ENCODE data around the gene GALNT8.
"Not testable (repeated sequence)": the region's sequence is repeated elsewhere in the genome, so short reads cannot be mapped to it uniquely, and the experiment has no call there.

Gene GALNT8

GRCh38 chr12:4717806-4718205 lies 2.4 kb upstream of the GALNT8 start:
- in situ Hi-C loops (cut with HindIII; ENCODE audit: low sequenced_read_pairs), result no loop called here
- no peak overlapping the region for H3K4me3 ChIP-seq (ENCODE audit: low read depth, low read length)
- DNase-seq (ENCODE audit: low read depth, low spot score), result no peak
- TF ChIP-seq, protein P1, sequence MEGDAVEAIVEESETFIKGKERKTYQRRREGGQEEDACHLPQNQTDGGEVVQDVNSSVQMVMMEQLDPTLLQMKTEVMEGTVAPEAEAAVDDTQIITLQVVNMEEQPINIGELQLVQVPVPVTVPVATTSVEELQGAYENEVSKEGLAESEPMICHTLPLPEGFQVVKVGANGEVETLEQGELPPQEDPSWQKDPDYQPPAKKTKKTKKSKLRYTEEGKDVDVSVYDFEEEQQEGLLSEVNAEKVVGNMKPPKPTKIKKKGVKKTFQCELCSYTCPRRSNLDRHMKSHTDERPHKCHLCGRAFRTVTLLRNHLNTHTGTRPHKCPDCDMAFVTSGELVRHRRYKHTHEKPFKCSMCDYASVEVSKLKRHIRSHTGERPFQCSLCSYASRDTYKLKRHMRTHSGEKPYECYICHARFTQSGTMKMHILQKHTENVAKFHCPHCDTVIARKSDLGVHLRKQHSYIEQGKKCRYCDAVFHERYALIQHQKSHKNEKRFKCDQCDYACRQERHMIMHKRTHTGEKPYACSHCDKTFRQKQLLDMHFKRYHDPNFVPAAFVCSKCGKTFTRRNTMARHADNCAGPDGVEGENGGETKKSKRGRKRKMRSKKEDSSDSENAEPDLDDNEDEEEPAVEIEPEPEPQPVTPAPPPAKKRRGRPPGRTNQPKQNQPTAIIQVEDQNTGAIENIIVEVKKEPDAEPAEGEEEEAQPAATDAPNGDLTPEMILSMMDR (IDR thresholded peaks at IDR 0.05; ENCODE audit: low read depth, low read length), result no peak

DNA sequence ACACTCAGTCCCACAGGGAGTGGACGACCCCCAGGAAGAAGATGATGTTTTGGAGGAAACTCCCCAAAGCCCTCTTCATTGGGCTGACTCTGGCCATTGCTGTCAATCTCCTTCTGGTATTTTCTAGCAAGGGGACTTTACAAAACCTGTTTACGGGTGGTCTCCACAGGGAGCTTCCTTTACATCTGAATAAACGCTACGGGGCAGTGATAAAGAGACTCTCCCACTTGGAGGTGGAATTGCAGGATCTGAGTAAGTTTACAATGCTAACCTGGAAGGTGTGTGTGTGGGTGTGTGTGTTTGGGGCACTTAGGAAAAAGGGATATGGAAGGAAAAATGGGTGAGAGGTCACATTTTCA lies 416 bp downstream of the GALNT8 start:
- DNase-seq (ENCODE audit: low read depth, low spot score), result no peak
- in situ Hi-C loops (cut with HindIII; ENCODE audit: low sequenced_read_pairs), result no loop called here
- H3K4me3 ChIP-seq (ENCODE audit: low read depth, low read length), result no peak overlapping the region
- TF ChIP-seq, protein P1 (IDR thresholded peaks at IDR 0.05; ENCODE audit: low read depth, low read length), result no peak

DNA sequence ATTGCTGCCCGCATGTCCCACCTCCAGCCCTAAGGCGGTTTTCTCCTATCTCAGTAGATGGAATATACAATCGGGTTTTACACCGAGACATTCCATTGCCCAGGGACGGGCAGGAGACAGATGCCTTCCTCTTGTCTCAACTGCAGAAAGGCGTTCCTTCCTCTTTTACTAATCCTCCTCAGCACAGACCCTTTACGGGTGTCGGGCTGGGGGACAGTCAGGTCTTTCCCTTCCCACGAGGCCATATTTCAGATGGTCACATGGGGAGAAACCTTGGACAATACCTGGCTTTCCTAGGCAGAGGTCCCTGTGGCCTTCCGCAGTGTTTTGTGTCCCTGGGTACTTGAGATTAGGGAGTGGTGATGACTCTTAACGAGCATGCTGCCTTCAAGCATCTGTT lies 1.4 kb downstream of the GALNT8 start:
- in situ Hi-C loops (cut with HindIII; ENCODE audit: low sequenced_read_pairs); DNase-seq (ENCODE audit: low read depth, low spot score); H3K4me3 ChIP-seq (ENCODE audit: low read depth, low read length): not testable (repeated sequence)

GRCh38 chr12:4723226-4723625 lies 3.0 kb downstream of the GALNT8 start:
- no peak overlapping the region for H3K4me3 ChIP-seq (ENCODE audit: low read depth, low read length)
- TF ChIP-seq, protein P1 (IDR thresholded peaks at IDR 0.05; ENCODE audit: low read depth, low read length), result no peak
- in situ Hi-C loops (cut with HindIII; ENCODE audit: low sequenced_read_pairs), result no loop called here
- DNase-seq (ENCODE audit: low read depth, low spot score), result no peak

DNA sequence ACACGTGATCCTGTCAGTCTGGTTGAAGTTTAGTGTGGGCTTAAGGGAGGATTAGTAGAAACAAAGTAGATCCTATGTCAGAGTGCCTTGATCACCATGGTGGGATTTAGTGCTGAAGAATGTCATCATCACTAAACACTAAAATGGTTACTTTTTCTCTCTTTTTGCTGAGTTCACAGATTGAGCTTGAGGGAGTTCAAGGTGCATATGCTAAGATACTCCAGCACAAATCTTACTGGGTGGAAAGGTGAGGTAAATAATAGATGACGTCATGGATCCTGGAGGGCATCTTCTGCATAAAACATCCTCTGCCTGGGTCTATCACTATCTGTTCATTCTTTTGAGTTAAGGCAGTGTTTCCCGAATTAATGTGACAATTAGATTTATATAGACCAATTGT lies 4.9 kb downstream of the GALNT8 start:
- TF ChIP-seq, protein P1 (IDR thresholded peaks at IDR 0.05; ENCODE audit: low read depth, low read length), result no peak
- in situ Hi-C loops (cut with HindIII; ENCODE audit: low sequenced_read_pairs), result no loop called here
- DNase-seq (ENCODE audit: low read depth, low spot score), result no peak
- no peak overlapping the region for H3K4me3 ChIP-seq (ENCODE audit: low read depth, low read length)

DNA sequence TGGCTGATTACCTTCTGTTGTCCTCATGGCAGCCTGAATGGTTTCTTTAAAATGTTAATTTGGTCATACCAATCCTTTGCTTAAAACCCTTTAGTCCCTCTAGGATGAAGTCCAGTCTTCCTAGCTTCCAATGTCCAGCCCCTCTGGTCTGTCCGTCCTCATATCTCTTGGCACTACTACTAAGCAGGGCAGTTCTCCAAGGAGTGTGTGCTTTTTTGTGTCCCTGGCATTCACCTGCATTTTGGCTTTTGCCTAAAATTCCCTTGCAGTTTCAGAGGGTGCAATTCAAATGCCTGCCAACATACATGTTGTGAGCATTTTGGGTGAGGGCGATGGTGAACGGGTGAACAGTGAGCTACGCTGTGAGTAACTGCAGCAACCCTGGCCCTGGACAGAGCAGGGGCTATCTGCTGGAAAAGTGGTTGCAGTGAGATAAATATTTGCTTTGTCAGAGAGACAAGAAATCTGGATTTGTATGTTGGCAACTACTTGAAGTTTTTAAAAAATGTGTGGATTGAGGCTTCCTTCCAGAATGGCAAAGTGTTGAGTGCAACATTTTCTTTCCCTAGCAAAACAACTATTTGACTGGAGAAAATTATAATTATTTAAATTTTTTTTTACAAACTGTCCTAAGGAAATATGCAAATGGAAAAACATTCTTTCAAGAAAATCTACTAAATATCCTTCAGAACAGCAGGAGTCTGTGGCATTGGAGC lies 14.6 kb downstream of the GALNT8 start:
- in situ Hi-C loops (cut with HindIII; ENCODE audit: low sequenced_read_pairs), result no loop called here
- no peak for DNase-seq (ENCODE audit: low read depth, low spot score)
- TF ChIP-seq, protein P1 (IDR thresholded peaks at IDR 0.05; ENCODE audit: low read depth, low read length), result no peak
- no peak overlapping the region for H3K4me3 ChIP-seq (ENCODE audit: low read depth, low read length)

GRCh38 chr12:4736091-4736490 lies 15.9 kb downstream of the GALNT8 start:
- TF ChIP-seq, protein P1 (IDR thresholded peaks at IDR 0.05; ENCODE audit: low read depth, low read length), result no peak
- DNase-seq (ENCODE audit: low read depth, low spot score), result no peak
- H3K4me3 ChIP-seq (ENCODE audit: low read depth, low read length), result no peak overlapping the region
- in situ Hi-C loops (cut with HindIII; ENCODE audit: low sequenced_read_pairs), result no loop called here

All from astrocyte of the spinal cord (primary cell).